Mesenchymal stem cell (in vitro differentiated cells and primary cell): ENCODE data around the gene ASMT.

Source experiments
- DNase-seq: peaks from one replicate; pipeline ENCODE4 v3.0.0-alpha.2; 2013
- H2AFZ ChIP-seq: one replicate; pipeline ENCODE4 v1.6.1; 2013; ENCODE audit warnings: low read depth, mild to moderate bottlenecking, control low read depth, inconsistent platforms, low read length, moderate library complexity
- H2AK5ac ChIP-seq: 2 replicates; pipeline ENCODE4 v1.6.1; 2013; ENCODE audit warnings: low read length, moderate library complexity, mild to moderate bottlenecking, inconsistent platforms; ENCODE audit not compliant: severe bottlenecking
- H2BK120ac ChIP-seq: one replicate; pipeline ENCODE4 v1.6.1; 2013; ENCODE audit warnings: low read depth, mild to moderate bottlenecking, inconsistent platforms, low read length, moderate library complexity
- H2BK12ac ChIP-seq, 2 experiments: one replicate each; pipeline ENCODE4 v1.6.1; 2013; ENCODE audit warnings: inconsistent platforms in 2 of 2, low read length in 2 of 2, mild to moderate bottlenecking in 2 of 2, moderate library complexity in 2 of 2, control low read depth in 1 of 2
- H2BK15ac ChIP-seq: one replicate; pipeline ENCODE4 v1.6.1; 2013; ENCODE audit warnings: mild to moderate bottlenecking, low read depth, inconsistent platforms; ENCODE audit not compliant: poor library complexity, severe bottlenecking
- H2BK5ac ChIP-seq: 2 replicates; pipeline ENCODE4 v1.6.1; 2013; ENCODE audit warnings: low read depth, mild to moderate bottlenecking, low read length, control low read depth, inconsistent platforms; ENCODE audit not compliant: poor library complexity, severe bottlenecking
- H3K14ac ChIP-seq, 2 experiments: one replicate each; pipeline ENCODE4 v1.6.1; 2013; ENCODE audit warnings: inconsistent platforms in 2 of 2, low read length in 2 of 2, control low read depth in 1 of 2, mild to moderate bottlenecking in 1 of 2, moderate library complexity in 1 of 2
- H3K18ac ChIP-seq, 2 experiments: one replicate each; pipeline ENCODE4 v1.6.1; 2013; ENCODE audit warnings: inconsistent platforms in 2 of 2, low read length in 2 of 2, control low read depth in 1 of 2, low read depth in 1 of 2, mild to moderate bottlenecking in 1 of 2
- H3K23ac ChIP-seq, 2 experiments: one replicate each; pipeline ENCODE4 v1.6.1; 2013; ENCODE audit warnings: inconsistent platforms in 2 of 2, low read length in 2 of 2, mild to moderate bottlenecking in 2 of 2, moderate library complexity in 2 of 2, control low read depth in 1 of 2
- H3K27ac ChIP-seq: 2 replicates; pipeline ENCODE4 v1.5.1; 2013; ENCODE audit warnings: mild to moderate bottlenecking, moderate library complexity, low read length, control low read depth, inconsistent platforms; ENCODE audit not compliant: poor library complexity, severe bottlenecking
- H3K27me3 ChIP-seq, 2 experiments: 2 replicates each; pipeline versions ENCODE4 v1.6.1 to v1.7.0; 2013; ENCODE audit warnings: low read length in 2 of 2, mild to moderate bottlenecking in 2 of 2, moderate library complexity in 2 of 2, control low read depth in 1 of 2, inconsistent platforms in 1 of 2; ENCODE audit not compliant: control insufficient read depth in 1 of 2, insufficient read depth in 1 of 2
- H3K36me3 ChIP-seq, 2 experiments: 2 replicates each; pipeline versions ENCODE4 v1.6.1 to v1.7.0; 2013; ENCODE audit warnings: low read length in 2 of 2, control low read depth in 1 of 2, inconsistent platforms in 1 of 2, low read depth in 1 of 2, mild to moderate bottlenecking in 1 of 2; ENCODE audit not compliant: insufficient read depth in 2 of 2, control insufficient read depth in 1 of 2
- H3K4ac ChIP-seq, 2 experiments: one replicate each; pipeline ENCODE4 v1.6.1; 2013; ENCODE audit warnings: inconsistent platforms in 2 of 2, low read length in 2 of 2, mild to moderate bottlenecking in 2 of 2, moderate library complexity in 2 of 2, control low read depth in 1 of 2, low read depth in 1 of 2
- H3K4me1 ChIP-seq: 2 replicates; pipeline ENCODE4 v1.6.1; 2013; ENCODE audit warnings: low read depth, low read length, control low read depth; ENCODE audit not compliant: control insufficient read depth, insufficient read depth
- H3K4me2 ChIP-seq: 2 replicates; pipeline ENCODE4 v1.6.1; 2013; ENCODE audit warnings: low read length, mild to moderate bottlenecking, inconsistent platforms; ENCODE audit not compliant: poor library complexity, severe bottlenecking
- H3K4me3 ChIP-seq, 2 experiments: 2 replicates each; pipeline versions ENCODE4 v1.5.1 to v1.7.0; 2013; ENCODE audit warnings: low read length in 2 of 2, mild to moderate bottlenecking in 2 of 2, control low read depth in 1 of 2, low read depth in 1 of 2; ENCODE audit not compliant: insufficient read depth in 1 of 2
- H3K79me1 ChIP-seq: replicated peaks from 2 replicates; pipeline ENCODE4 v1.6.1; 2013; ENCODE audit warnings: mild to moderate bottlenecking, control low read depth, low read length, inconsistent platforms; ENCODE audit not compliant: poor library complexity, severe bottlenecking
- H3K9ac ChIP-seq: 2 replicates; pipeline ENCODE4 v1.7.0; 2013; ENCODE audit warnings: mild to moderate bottlenecking, low read length, moderate library complexity
- H3K9me3 ChIP-seq: 2 replicates; pipeline ENCODE4 v1.7.0; 2013; ENCODE audit warnings: mild to moderate bottlenecking, low read length; ENCODE audit not compliant: control insufficient read depth
- H4K8ac ChIP-seq: one replicate; pipeline ENCODE4 v1.6.1; 2013; ENCODE audit warnings: inconsistent platforms, mild to moderate bottlenecking, low read length, moderate library complexity
- H4K91ac ChIP-seq: one replicate; pipeline ENCODE4 v1.6.1; 2013; ENCODE audit warnings: mild to moderate bottlenecking, low read length, inconsistent platforms
- WGBS: methylation state at CpG from one replicate; pipeline ENCODE4 v1.1.7; 2013; ENCODE audit warnings: mixed read lengths; 5-methylcytosine and 5-hydroxymethylcytosine counted together

Gene ASMT

DNA sequence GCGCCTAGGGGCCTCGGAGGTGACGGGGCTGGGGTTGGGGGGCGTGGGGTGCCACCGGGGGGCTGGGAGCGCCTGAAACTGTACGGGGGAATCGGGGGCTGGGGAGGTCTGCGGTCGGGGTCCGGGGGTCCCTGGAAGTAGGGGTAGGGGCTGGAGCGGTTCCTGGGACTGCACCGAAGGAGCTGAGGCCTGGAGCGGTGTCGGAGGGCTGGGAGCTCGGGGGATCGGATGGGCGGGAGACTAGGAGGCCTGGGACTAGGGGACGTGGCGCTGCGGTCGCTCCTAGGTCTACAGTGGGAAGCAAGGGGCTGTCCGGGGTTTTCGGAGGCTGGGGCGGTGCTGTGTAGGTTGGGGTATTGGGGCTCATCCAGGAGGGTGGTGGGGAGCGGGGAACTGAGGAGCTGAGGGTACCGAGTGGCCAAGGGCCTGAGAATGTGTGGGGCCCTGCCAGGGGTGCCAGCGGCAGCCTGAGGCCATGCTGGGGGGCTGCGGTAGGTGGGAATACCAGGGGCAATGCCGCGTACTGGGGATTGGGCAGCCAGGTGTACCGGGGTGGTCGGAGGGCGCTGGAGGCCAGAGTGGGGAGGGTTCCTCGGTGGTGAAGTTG, 22.9 kb upstream of the ASMT start:
- Histone ChIP-seq H3K4ac (peak overlapping the region; percentile 80 to 92), H3K14ac (peak overlapping the region in 1 of 2 experiments; percentile 82), H2BK120ac (peak overlapping the region; percentile 38), H2BK12ac (peak overlapping the region in 1 of 2 experiments; percentile 55), H3K9me3 (no peaks in the 10 kb centered on the region), H2AFZ (no peak overlapping the region), H3K9ac (peak overlapping the region; percentile 94), H3K18ac (peak overlapping the region; percentile 66 to 85), H3K4me2 (peak overlapping the region; percentile 81), H2BK5ac (peak overlapping the region; percentile 82), H3K27ac (peak overlapping the region; percentile 51), H3K36me3 (peaks cover 34 to 39% of the 10 kb centered on the region in 2 experiments), H3K27me3 (no peaks in the 10 kb centered on the region), H2AK5ac (no peak overlapping the region), H4K8ac (peak overlapping the region; percentile 85), H3K4me3 (peak overlapping the region; percentile 92 to 97), H2BK15ac (no peak overlapping the region), H3K4me1 (peaks cover 15% of the 10 kb centered on the region), H3K23ac (peak overlapping the region in 1 of 2 experiments; percentile 95), H3K79me1 (peaks cover 11% of the 10 kb centered on the region), H4K91ac (peak overlapping the region; percentile 89)
- peak; percentile 23 for DNase-seq
- 2% methylated on average over 29 of the region's 35 CpGs for WGBS

DNA sequence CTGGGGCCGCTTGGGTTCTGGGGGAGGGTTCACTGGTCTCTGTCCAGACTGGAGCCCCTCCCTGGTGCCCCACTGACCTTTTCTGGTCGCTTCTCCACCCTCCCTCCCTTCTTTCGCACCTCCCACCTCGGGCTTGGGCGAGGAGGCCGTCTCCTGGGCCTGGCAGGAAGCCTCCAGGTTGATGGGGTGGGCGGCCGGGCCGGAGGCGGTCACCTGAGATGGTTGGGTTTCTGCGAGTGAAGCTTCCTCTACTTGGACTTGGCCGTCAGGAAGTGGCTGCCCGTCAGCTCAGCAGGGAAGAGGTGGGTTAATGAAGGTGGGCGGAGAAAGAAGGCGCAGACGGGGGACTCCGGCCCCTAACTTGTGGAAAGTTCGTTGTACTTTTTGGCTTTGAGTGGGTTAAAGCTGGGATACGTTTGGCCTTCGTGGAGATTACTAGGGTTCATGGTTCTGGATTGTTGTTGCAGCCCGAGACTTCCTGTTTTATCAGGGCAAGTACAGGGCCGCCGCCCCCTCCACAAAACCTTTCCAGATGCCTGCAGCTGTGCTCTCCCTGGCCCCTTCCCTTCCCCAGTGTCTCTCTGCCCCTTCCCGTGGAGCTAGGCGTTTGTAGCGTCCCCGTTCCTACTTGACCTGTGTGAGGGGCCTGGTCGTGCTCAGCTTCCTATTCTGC, 22.3 kb upstream of the ASMT start:
- Histone ChIP-seq H2AFZ (no peak overlapping the region), H3K27me3 (no peaks in the 10 kb centered on the region), H2BK15ac (no peak overlapping the region), H3K18ac (peak overlapping the region in 1 of 2 experiments; percentile 85), H3K9me3 (no peaks in the 10 kb centered on the region), H4K8ac (no peak overlapping the region), H2AK5ac (no peak overlapping the region), H2BK12ac (peak overlapping the region in 1 of 2 experiments; percentile 23), H3K4me1 (peaks cover 15% of the 10 kb centered on the region), H3K9ac (peak overlapping the region; percentile 94), H2BK120ac (no peak overlapping the region), H3K14ac (no peak overlapping the region), H3K4ac (peak overlapping the region; percentile 63 to 92), H3K4me3 (peak overlapping the region; percentile 92 to 97), H3K27ac (peak overlapping the region; percentile 51), H2BK5ac (peak overlapping the region; percentile 82), H3K79me1 (peaks cover 16% of the 10 kb centered on the region), H4K91ac (no peak overlapping the region), H3K4me2 (peak overlapping the region; percentile 81), H3K36me3 (peaks cover 41 to 45% of the 10 kb centered on the region in 2 experiments), H3K23ac (no peak overlapping the region)
- peak; percentile 38 for DNase-seq
- WGBS, result 3% methylated on average over 26 of the region's 28 CpGs

DNA sequence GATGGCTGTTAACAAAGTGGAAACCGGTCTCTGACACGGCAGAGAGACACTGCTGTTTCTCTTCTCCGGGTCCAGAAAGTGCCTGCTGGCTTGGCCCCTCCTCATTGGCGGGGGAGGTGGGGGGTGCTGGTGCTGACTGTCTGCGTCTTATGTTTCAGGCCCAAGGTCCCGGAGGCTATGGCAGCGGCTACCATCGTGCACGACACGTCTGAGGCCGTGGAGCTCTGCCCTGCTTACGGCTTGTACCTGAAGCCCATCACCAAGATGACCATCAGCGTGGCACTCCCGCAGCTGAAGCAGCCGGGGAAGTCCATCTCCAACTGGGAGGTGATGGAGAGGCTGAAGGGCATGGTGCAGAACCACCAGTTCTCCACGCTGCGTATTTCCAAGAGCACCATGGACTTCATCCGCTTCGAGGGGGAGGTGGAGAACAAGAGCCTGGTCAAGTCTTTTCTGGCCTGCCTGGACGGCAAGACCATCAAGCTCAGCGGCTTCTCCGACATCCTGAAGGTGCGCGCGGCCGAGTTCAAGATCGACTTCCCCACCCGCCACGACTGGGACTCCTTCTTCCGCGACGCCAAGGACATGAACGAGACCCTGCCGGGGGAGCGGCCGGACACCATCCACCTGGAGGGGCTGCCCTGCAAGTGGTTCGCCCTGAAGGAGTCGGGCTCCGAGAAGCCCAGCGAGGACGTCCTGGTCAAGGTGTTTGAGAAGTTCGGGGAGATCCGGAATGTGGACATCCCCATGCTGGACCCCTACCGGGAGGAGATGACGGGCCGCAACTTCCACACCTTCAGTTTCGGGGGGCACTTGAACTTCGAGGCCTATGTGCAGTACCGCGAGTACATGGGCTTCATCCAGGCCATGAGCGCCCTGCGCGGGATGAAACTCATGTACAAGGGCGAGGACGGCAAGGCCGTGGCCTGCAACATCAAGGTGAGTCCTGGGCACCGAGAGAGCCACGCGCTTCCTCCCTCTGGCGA, 21.3 kb upstream of the ASMT start:
- Histone ChIP-seq H4K91ac (no peak overlapping the region), H3K18ac (no peak overlapping the region), H2AK5ac (no peak overlapping the region), H3K23ac (no peak overlapping the region), H3K4me3 (peak overlapping the region in 1 of 2 experiments; percentile 92), H3K14ac (no peak overlapping the region), H3K9ac (peak overlapping the region; percentile 94), H3K36me3 (peaks cover 50 to 55% of the 10 kb centered on the region in 2 experiments), H2AFZ (no peak overlapping the region), H2BK15ac (no peak overlapping the region), H3K4me1 (peaks cover 15% of the 10 kb centered on the region), H2BK120ac (no peak overlapping the region), H3K9me3 (no peaks in the 10 kb centered on the region), H2BK12ac (no peak overlapping the region), H3K27me3 (no peaks in the 10 kb centered on the region), H3K4ac (no peak overlapping the region), H3K4me2 (peak overlapping the region; percentile 81), H2BK5ac (no peak overlapping the region), H4K8ac (no peak overlapping the region), H3K79me1 (peaks cover 18% of the 10 kb centered on the region), H3K27ac (no peak overlapping the region)
- 95% methylated on average over 60 of the region's 60 CpGs for WGBS
- DNase-seq, result no peak
